ENCODE results near the gene ZNF813. TPM values are rescaled to one million over a fixed set of nuclear protein-coding genes. Genes with fewer than 3 reads are reported as not detected.
A peak's percentile ranks its signal among the peaks of the same experiment; 100 is the strongest.
"Not testable (repeated sequence)": the region's sequence is repeated elsewhere in the genome, so short reads cannot be mapped to it uniquely, and the experiment has no call there.

Gene ZNF813
- total and polyA plus RNA-seq, 9 of the 15 experiments (the other 6 are each of a cell fraction or from before 2014, with no cell fraction given) = 1.3 to 8.0 (median 5.3) TPM

DNA sequence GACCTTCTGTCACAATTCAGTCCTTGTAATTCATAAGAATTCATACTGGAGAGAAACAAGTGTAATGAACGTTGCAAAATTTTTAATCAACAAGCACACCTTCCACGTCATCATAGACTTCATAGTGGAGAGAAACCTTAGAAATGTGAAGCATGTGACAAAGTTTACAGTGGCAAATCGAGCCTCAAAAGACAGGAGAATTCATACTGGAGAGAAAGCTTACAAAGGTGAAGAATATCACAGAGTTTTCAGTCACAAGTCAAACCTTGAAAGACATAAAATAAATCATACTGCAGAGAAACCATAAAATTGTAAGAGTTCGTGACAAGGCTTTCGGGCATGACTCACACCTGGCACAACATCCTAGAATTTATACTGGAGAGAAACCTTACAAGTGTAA, 24.6 kb downstream of the ZNF813 start:
- Histone ChIP-seq H3K4me2 (ENCODE audit: insufficient read depth, low read length) (no peak overlapping the region), H3K9me1 (ENCODE audit: control insufficient read depth, insufficient read depth, low read length) (no peaks in the 10 kb centered on the region), H3K79me2 (ENCODE audit: control insufficient read depth, insufficient read depth, low read length) (no peaks in the 10 kb centered on the region), H2AFZ (ENCODE audit: low read depth, low read length) (no peak overlapping the region), H3K9ac (ENCODE audit: insufficient read depth in 1 of 2, low read depth in 2 of 2, low read length in 2 of 2) (no peak overlapping the region), H3K27me3 (ENCODE audit: control insufficient read depth in 2 of 2, insufficient read depth in 2 of 2, low read length in 2 of 2) (no peaks in the 10 kb centered on the region), H3K9me3 (replicated peaks; ENCODE audit: control insufficient read depth, insufficient read depth, low read depth, low read length) (peaks cover 26% of the 10 kb centered on the region), H3K27ac (ENCODE audit: extremely low read depth, low read depth, low read length) (no peak overlapping the region), H3K4me3 (no peak overlapping the region), H4K20me1 (replicated peaks; ENCODE audit: control insufficient read depth, insufficient read depth, low read length) (no peaks in the 10 kb centered on the region), H3K4me1 (replicated peaks in 1 of 2; ENCODE audit: control insufficient read depth in 2 of 2, insufficient read depth in 2 of 2, low read length in 2 of 2) (no peaks in the 10 kb centered on the region), H3K36me3 (ENCODE audit: control insufficient read depth, insufficient read depth, low read length) (peaks cover 36% of the 10 kb centered on the region)
- ChIA-PET POLR2A (no interaction called here), CTCF (ENCODE audit: low intra/inter-chr PET ratio) (no interaction called here)
- TF ChIP-seq CBX2 (IDR thresholded peaks at IDR 0.05; ENCODE audit: insufficient read depth, low read length, poor library complexity, severe bottlenecking) (no peak), ZNF274 (IDR thresholded peaks at IDR 0.05; ENCODE audit: borderline replicate concordance, low read depth, low read length) (0 out of 2 replicates have a peak, but pooled peaks have one; percentile 54)
- 44% methylated on average over 5 of the region's 5 CpGs for WGBS (ENCODE audit: insufficient coverage, low coverage, missing lambda C conversion rate)
- in situ Hi-C loops (cut with MboI) (no loop called here), intact Hi-C loops (cut with micrococcal nuclease) (no loop called here)
- ATAC-seq = no peak
- no TSS peak for BruUV-seq (replicated peaks)
- DNase-seq (ENCODE audit: extremely low read depth in 1 of 4, low spot score in 3 of 4) = no peak
- FAIRE-seq = no peak

DNA sequence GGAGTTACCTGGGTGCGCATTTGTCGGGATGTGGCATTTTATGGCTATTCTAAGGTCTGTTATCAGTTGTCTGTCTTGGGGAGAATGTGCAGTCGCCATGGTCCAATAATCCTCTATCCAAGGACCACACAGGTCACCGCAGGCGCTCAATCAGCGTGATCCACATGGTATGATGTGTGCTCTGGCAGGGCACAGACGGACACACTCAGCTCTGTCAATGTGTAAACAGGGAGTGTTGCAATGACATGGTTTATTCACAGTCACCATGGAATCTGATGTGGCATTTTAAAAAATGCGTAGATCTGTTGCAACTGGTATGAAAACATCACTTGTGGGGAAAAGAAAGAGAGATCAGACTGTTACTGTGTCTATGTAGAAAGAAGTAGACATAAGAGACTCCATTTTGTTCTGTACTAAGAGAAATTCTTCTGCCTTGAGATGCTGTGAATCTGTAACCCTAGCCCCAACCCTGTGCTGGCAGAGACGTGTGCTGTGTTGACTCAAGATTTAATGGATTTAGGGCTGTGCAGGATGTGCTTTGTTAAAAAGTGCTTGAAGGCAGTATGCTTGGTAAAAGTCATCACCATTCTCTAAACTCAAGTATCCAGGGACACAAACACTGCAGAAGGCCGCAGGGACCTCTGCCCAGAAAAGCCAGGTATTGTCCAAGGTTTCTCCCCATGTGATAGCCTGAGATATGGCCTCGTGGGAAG, 29.9 kb downstream of the ZNF813 start:
- WGBS (ENCODE audit: insufficient coverage, low coverage, missing lambda C conversion rate) = 22% methylated on average over 11 of the region's 11 CpGs
- 0 out of 2 replicates have a peak, but pooled peaks have one; percentile 17 for TF ChIP-seq CEBPB (tag; IDR thresholded peaks at IDR 0.05)

More for the DNA sequence above, 29.9 kb downstream of the ZNF813 start:
- POLR2A ChIA-PET; H2AFZ ChIP-seq (ENCODE audit: low read depth, low read length); FAIRE-seq; H3K4me2 ChIP-seq (ENCODE audit: insufficient read depth, low read length); H3K4me3 ChIP-seq; H3K79me2 ChIP-seq (ENCODE audit: control insufficient read depth, insufficient read depth, low read length); ATAC-seq; H3K9me1 ChIP-seq (ENCODE audit: control insufficient read depth, insufficient read depth, low read length); intact Hi-C loops (cut with micrococcal nuclease); CTCF ChIA-PET (ENCODE audit: low intra/inter-chr PET ratio); H3K9me3 ChIP-seq (replicated peaks; ENCODE audit: control insufficient read depth, insufficient read depth, low read depth, low read length); H4K20me1 ChIP-seq (replicated peaks; ENCODE audit: control insufficient read depth, insufficient read depth, low read length); DNase-seq (ENCODE audit: extremely low read depth in 1 of 4, low spot score in 3 of 4); H3K27ac ChIP-seq (ENCODE audit: extremely low read depth, low read depth, low read length); H3K36me3 ChIP-seq (ENCODE audit: control insufficient read depth, insufficient read depth, low read length); H3K9ac ChIP-seq (ENCODE audit: insufficient read depth in 1 of 2, low read depth in 2 of 2, low read length in 2 of 2); H3K4me1 ChIP-seq (replicated peaks in 1 of 2; ENCODE audit: control insufficient read depth in 2 of 2, insufficient read depth in 2 of 2, low read length in 2 of 2); BruUV-seq (replicated peaks); in situ Hi-C loops (cut with MboI); H3K27me3 ChIP-seq (ENCODE audit: control insufficient read depth in 2 of 2, insufficient read depth in 2 of 2, low read length in 2 of 2): not testable (repeated sequence)

Data from K562 (cell line).